ENCODE measurements around the gene CEACAM16.

GRCh38 chr19:44702551-44703176 lies 3.7 kb downstream of the CEACAM16 start:
- TF ChIP-seq CTCF (IDR thresholded peaks at IDR 0.05; ENCODE audit: low read depth, low read length, poor library complexity, severe bottlenecking) (no peak), EZH2phosphoT487 (IDR thresholded peaks at IDR 0.05; ENCODE audit: borderline replicate concordance, low read length) (no peak)
